T-helper 9 cell (primary cell): ENCODE results near the gene PLXNC1.

ENCODE experiments used
- DNase-seq: peaks from one replicate; pipeline ENCODE4 v3.0.0-alpha.2; 2020

PLXNC1 gene

GRCh38 chr12:94135896-94136295 lies 12.5 kb upstream of the PLXNC1 start:
- DNase-seq: no peak

- DNase-seq: no peak
These were observed 8.6 kb upstream of the PLXNC1 start for GRCh38 chr12:94139816-94140215.

- DNase-seq: peak; percentile 31
These were observed 7.8 kb upstream of the PLXNC1 start for GRCh38 chr12:94140556-94140955.

GRCh38 chr12:94141004-94141764 lies 7.2 kb upstream of the PLXNC1 start:
- DNase-seq: no peak

- no peak for DNase-seq
These were observed 6.5 kb upstream of the PLXNC1 start for GRCh38 chr12:94141892-94142291.

GRCh38 chr12:94143438-94143837 lies 4.9 kb upstream of the PLXNC1 start:
- DNase-seq: no peak

- no peak for DNase-seq
These were observed 4.4 kb upstream of the PLXNC1 start for GRCh38 chr12:94143951-94144350.

GRCh38 chr12:94144781-94145180 lies 3.6 kb upstream of the PLXNC1 start:
- DNase-seq: no peak

- DNase-seq: no peak
These were observed 3.0 kb upstream of the PLXNC1 start for GRCh38 chr12:94145191-94145983.

GRCh38 chr12:94146166-94146936 lies 2.0 kb upstream of the PLXNC1 start:
- DNase-seq: no peak

- no peak for DNase-seq
These were observed 888 bp upstream of the PLXNC1 start for GRCh38 chr12:94147387-94147990.

- no peak for DNase-seq
These were observed 352 bp downstream of the PLXNC1 start for GRCh38 chr12:94148739-94149118.

GRCh38 chr12:94149119-94149780 lies 873 bp downstream of the PLXNC1 start:
- DNase-seq: peak; percentile 26

GRCh38 chr12:94149781-94150239 lies 1.4 kb downstream of the PLXNC1 start:
- DNase-seq: no peak

- DNase-seq: peak; percentile 8
These were observed 2.1 kb downstream of the PLXNC1 start for GRCh38 chr12:94150240-94151121.

- DNase-seq: no peak
These were observed 3.2 kb downstream of the PLXNC1 start for GRCh38 chr12:94151582-94151981.

- DNase-seq: no peak
These were observed 4.1 kb downstream of the PLXNC1 start for GRCh38 chr12:94152292-94153078.

GRCh38 chr12:94157181-94157580 lies 8.8 kb downstream of the PLXNC1 start:
- no peak for DNase-seq

- DNase-seq: no peak
These were observed 9.6 kb downstream of the PLXNC1 start for GRCh38 chr12:94157981-94158411.

- no peak for DNase-seq
These were observed 10.3 kb downstream of the PLXNC1 start for GRCh38 chr12:94158666-94159065.
